ENCODE results near the gene CLEC17A. TPM values are rescaled to one million over a fixed set of nuclear protein-coding genes. Genes with fewer than 3 reads are reported as not detected.

CLEC17A gene
- total RNA-seq, 1 donor from 2014 or later: not detected

- no peak for TF ChIP-seq CTCF (IDR thresholded peaks at IDR 0.05; ENCODE audit: partially characterized antibody, unreplicated experiment)
- Mint-ChIP-seq H3K4me1 (ENCODE audit: low read depth, unreplicated experiment) (peaks cover 10% of the 10 kb centered on the region), H3K27ac (ENCODE audit: unreplicated experiment) (peak overlapping the region; percentile 72), H3K27me3 (ENCODE audit: unreplicated experiment) (peaks cover 6% of the 10 kb centered on the region), H3K9me3 (ENCODE audit: unreplicated experiment) (peaks cover 2% of the 10 kb centered on the region), H3K36me3 (ENCODE audit: unreplicated experiment) (no peaks in the 10 kb centered on the region), H3K4me3 (ENCODE audit: unreplicated experiment) (no peak overlapping the region)
- DNase-seq: no peak
These were observed 22.7 kb upstream of the CLEC17A start for GRCh38 chr19:14559916-14560775.

GRCh38 chr19:14560776-14561108, 22.1 kb upstream of the CLEC17A start:
- Mint-ChIP-seq H3K27ac (ENCODE audit: unreplicated experiment) (peak overlapping the region; percentile 72), H3K9me3 (ENCODE audit: unreplicated experiment) (peaks cover 2% of the 10 kb centered on the region), H3K4me1 (ENCODE audit: low read depth, unreplicated experiment) (peaks cover 10% of the 10 kb centered on the region), H3K36me3 (ENCODE audit: unreplicated experiment) (no peaks in the 10 kb centered on the region), H3K4me3 (ENCODE audit: unreplicated experiment) (no peak overlapping the region), H3K27me3 (ENCODE audit: unreplicated experiment) (peaks cover 6% of the 10 kb centered on the region)
- DNase-seq: no peak
- TF ChIP-seq CTCF (IDR thresholded peaks at IDR 0.05; ENCODE audit: partially characterized antibody, unreplicated experiment): no peak

GRCh38 chr19:14561249-14561648, 21.6 kb upstream of the CLEC17A start:
- H3K27me3 Mint-ChIP-seq (ENCODE audit: unreplicated experiment): peaks cover 4% of the 10 kb centered on the region
- no peak for DNase-seq
- H3K4me1 Mint-ChIP-seq (ENCODE audit: low read depth, unreplicated experiment): peaks cover 10% of the 10 kb centered on the region
- no peaks in the 10 kb centered on the region for H3K36me3 Mint-ChIP-seq (ENCODE audit: unreplicated experiment)
- H3K9me3 Mint-ChIP-seq (ENCODE audit: unreplicated experiment): peaks cover 2% of the 10 kb centered on the region
- no peak for TF ChIP-seq CTCF (IDR thresholded peaks at IDR 0.05; ENCODE audit: partially characterized antibody, unreplicated experiment)
- H3K4me3 Mint-ChIP-seq (ENCODE audit: unreplicated experiment): no peak overlapping the region
- no peak overlapping the region for H3K27ac Mint-ChIP-seq (ENCODE audit: unreplicated experiment)

- Mint-ChIP-seq H3K4me3 (ENCODE audit: unreplicated experiment) (peak overlapping the region; percentile 23), H3K36me3 (ENCODE audit: unreplicated experiment) (no peaks in the 10 kb centered on the region), H3K27me3 (ENCODE audit: unreplicated experiment) (no peaks in the 10 kb centered on the region), H3K9me3 (ENCODE audit: unreplicated experiment) (peaks cover 2% of the 10 kb centered on the region), H3K4me1 (ENCODE audit: low read depth, unreplicated experiment) (peaks cover 10% of the 10 kb centered on the region), H3K27ac (ENCODE audit: unreplicated experiment) (peak overlapping the region; percentile 76)
- no peak for TF ChIP-seq CTCF (IDR thresholded peaks at IDR 0.05; ENCODE audit: partially characterized antibody, unreplicated experiment)
- peak; percentile 60 for DNase-seq
These were observed 21.0 kb upstream of the CLEC17A start for GRCh38 chr19:14561847-14562351.
